GM23338 (cell line): ENCODE results near the gene SCNN1A. TPM values are rescaled to one million over a fixed set of nuclear protein-coding genes. Genes with fewer than 3 reads are reported as not detected.

Experiments
- ATAC-seq: fragments of 200-7000 bp; cut with Tn5 transposase; 3 replicates; pipeline ENCODE4 v1.9.1; 2020
- DNase-seq: peaks from one replicate; pipeline ENCODE4 v3.0.0-alpha.2; 2015; ENCODE audit warnings: low spot score
- H2AFZ ChIP-seq: fragments of 200-600 bp; sonication (generic); 2 replicates; pipeline ENCODE4 v1.8.0; 2016; ENCODE audit warnings: antibody characterized with exemption, mild to moderate bottlenecking, moderate library complexity
- H3F3A ChIP-seq: fragments of 200-600 bp; sonication (generic); replicated peaks from 2 replicates; pipeline ENCODE4 v1.8.0; 2017; ENCODE audit warnings: antibody characterized with exemption, mixed run types, low read depth
- H3K27ac ChIP-seq: fragments of 200-600 bp; sonication (generic); 2 replicates; pipeline ENCODE4 v1.6.1; 2016; ENCODE audit warnings: low read depth
- H3K27me3 ChIP-seq: fragments of 200-600 bp; sonication (generic); 2 replicates; pipeline ENCODE4 v1.8.0; 2016; ENCODE audit warnings: mild to moderate bottlenecking, mixed run types, moderate library complexity; ENCODE audit not compliant: insufficient read depth
- H3K36me3 ChIP-seq: fragments of 200-600 bp; sonication (generic); 2 replicates; pipeline ENCODE4 v1.8.0; 2016; ENCODE audit warnings: mild to moderate bottlenecking; ENCODE audit not compliant: insufficient read depth
- H3K4me1 ChIP-seq: fragments of 200-600 bp; sonication (generic); 2 replicates; pipeline ENCODE4 v1.8.0; 2016; ENCODE audit warnings: mild to moderate bottlenecking, moderate library complexity; ENCODE audit not compliant: insufficient read depth
- H3K4me2 ChIP-seq: fragments of 200-600 bp; sonication (generic); 2 replicates; pipeline ENCODE4 v1.7.1; 2017; ENCODE audit warnings: mixed run types
- H3K4me3 ChIP-seq: fragments of 200-600 bp; sonication (generic); 2 replicates; pipeline ENCODE4 v1.6.1; 2016; ENCODE audit warnings: mixed run types
- H3K79me2 ChIP-seq: fragments of 200-600 bp; sonication (generic); replicated peaks from 2 replicates; pipeline ENCODE4 v1.8.0; 2017; ENCODE audit warnings: mild to moderate bottlenecking; ENCODE audit not compliant: insufficient read depth
- H3K9me2 ChIP-seq: fragments of 200-600 bp; sonication (generic); 2 replicates; pipeline ENCODE4 v1.8.0; 2017; ENCODE audit not compliant: insufficient read depth
- H4K20me1 ChIP-seq: fragments of 200-600 bp; sonication (generic); replicated peaks from 2 replicates; pipeline ENCODE4 v1.8.0; 2017; ENCODE audit warnings: mild to moderate bottlenecking; ENCODE audit not compliant: insufficient read depth
- H3K27ac Mint-ChIP-seq: 2 replicates; pipeline ENCODE4 v1.8.0; 2020; ENCODE audit warnings: inconsistent platforms, mild to moderate bottlenecking, moderate library complexity, mixed read lengths
- H3K27me3 Mint-ChIP-seq: 3 replicates; pipeline ENCODE4 v1.8.0; 2022; ENCODE audit warnings: low read depth, mild to moderate bottlenecking, moderate library complexity, mixed read lengths, inconsistent platforms; ENCODE audit not compliant: insufficient read depth, poor library complexity
- H3K36me3 Mint-ChIP-seq: 3 replicates; pipeline ENCODE4 v1.8.0; 2021; ENCODE audit warnings: low read depth, mild to moderate bottlenecking, inconsistent platforms, moderate library complexity, mixed read lengths
- H3K4me1 Mint-ChIP-seq: 3 replicates; pipeline ENCODE4 v1.8.0; 2020; ENCODE audit warnings: mild to moderate bottlenecking, inconsistent platforms, mixed read lengths
- H3K4me3 Mint-ChIP-seq: 3 replicates; pipeline ENCODE4 v1.8.0; 2021; ENCODE audit warnings: moderate library complexity, mild to moderate bottlenecking, inconsistent platforms, mixed read lengths
- H3K9me3 Mint-ChIP-seq: 3 replicates; pipeline ENCODE4 v1.8.0; 2020; ENCODE audit warnings: moderate library complexity, mild to moderate bottlenecking, inconsistent platforms, mixed read lengths
- CREB1 ChIP-seq: fragments of 250-450 bp; sonication (Bioruptor Pico); IDR thresholded peaks from 2 replicates; pipeline ENCODE4 v1.5.0; 2020; ENCODE audit warnings: low read depth, mild to moderate bottlenecking, moderate library complexity
- EZH2 ChIP-seq: fragments of 200-600 bp; sonication (generic); IDR thresholded peaks from one replicate; pipeline ENCODE4 v1.8.0; 2017; ENCODE audit warnings: antibody characterized with exemption, mild to moderate bottlenecking, low read depth; ENCODE audit not compliant: unreplicated experiment
- EZH2phosphoT487 ChIP-seq: fragments of 200-600 bp; sonication (generic); IDR thresholded peaks from one replicate; pipeline ENCODE4 v1.8.1; 2018; ENCODE audit warnings: antibody characterized with exemption; ENCODE audit not compliant: unreplicated experiment
- JUNB ChIP-seq: IDR thresholded peaks from one replicate; pipeline ENCODE4 v1.6.1; 2016; ENCODE audit warnings: antibody characterized with exemption; ENCODE audit not compliant: unreplicated experiment
- NANOG ChIP-seq: IDR thresholded peaks from 2 replicates; pipeline ENCODE4 v1.6.1; 2016; ENCODE audit warnings: antibody characterized with exemption, borderline replicate concordance
- POLR2AphosphoS5 ChIP-seq: IDR thresholded peaks from 2 replicates; pipeline ENCODE4 v1.6.1; 2016; ENCODE audit warnings: antibody characterized with exemption, low read depth
- STAT1 ChIP-seq: IDR thresholded peaks from one replicate; pipeline ENCODE4 v1.6.1; 2016; ENCODE audit warnings: antibody characterized with exemption; ENCODE audit not compliant: unreplicated experiment
- ZNF114 ChIP-seq: fragments of 250-450 bp; sonication (Bioruptor Pico); IDR thresholded peaks from 2 replicates; pipeline ENCODE4 v1.5.0; 2020; ENCODE audit warnings: mild to moderate bottlenecking, moderate library complexity
- ZNF331 ChIP-seq: fragments of 250-450 bp; sonication (Bioruptor Pico); IDR thresholded peaks from 2 replicates; pipeline ENCODE4 v1.5.0; 2020; ENCODE audit warnings: low read depth, mild to moderate bottlenecking, moderate library complexity
- polyA plus RNA-seq: library from polyadenylated mRNA; unstranded; fragments of >200 nt; fragmentation: Nextera tagmentation; extraction: Ambion mirVana; gene quantifications from 2 replicates; pipeline ENCODE4 v1.2.1, GENCODE V29; 2016
- total RNA-seq: library from RNA; depleted of rRNA; stranded (reverse); fragments of >200 nt; shearing (Covaris generic); gene quantifications from 2 replicates; pipeline ENCODE4 v1.2.3, GENCODE V29; 2014
- TF ChIP-seq, protein P1 (sequence below): IDR thresholded peaks from 2 replicates; pipeline ENCODE4 v1.6.1; 2016; ENCODE audit warnings: antibody characterized with exemption
- TF ChIP-seq, protein P2 (sequence below): IDR thresholded peaks from one replicate; pipeline ENCODE4 v1.6.1; 2018; ENCODE audit warnings: antibody characterized with exemption; ENCODE audit not compliant: unreplicated experiment
- TF ChIP-seq, protein P3 (sequence below), 2 experiments: fragments of 200-600 bp in 1 of 2; sonication (generic) in 1 of 2; conservative IDR thresholded peaks; 2 replicates each; pipeline versions ENCODE4 v1.5.1 to v1.6.1; 2016 to 2017; ENCODE audit warnings: antibody characterized with exemption in 2 of 2, low read depth in 2 of 2, mild to moderate bottlenecking in 2 of 2, moderate library complexity in 1 of 2
- TF ChIP-seq, protein P4 (sequence below): fragments of 250-450 bp; sonication (Bioruptor Pico); IDR thresholded peaks from 2 replicates; pipeline ENCODE4 v1.5.0; 2020; ENCODE audit warnings: mild to moderate bottlenecking, moderate library complexity

The SCNN1A gene
- total and polyA plus RNA-seq, 2 experiments from 2014 or later = 37.1 to 125 TPM

DNA sequence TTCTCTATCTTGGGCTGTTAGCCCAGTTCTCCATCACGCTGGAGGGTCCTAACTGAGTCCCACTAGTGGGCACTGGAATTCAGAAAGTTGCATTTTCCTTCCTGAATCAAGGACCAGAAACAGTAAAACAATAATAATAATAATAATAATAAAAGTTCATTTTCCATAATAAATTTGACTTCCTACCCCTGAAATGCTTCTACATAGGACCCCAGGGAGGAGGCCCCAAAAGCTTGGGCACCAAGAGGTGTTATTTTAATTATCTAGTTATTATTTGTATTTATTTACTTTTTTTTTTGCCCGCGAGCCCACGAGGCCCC is 12.4 kb downstream of the SCNN1A start:
- Mint-ChIP-seq H3K4me1 (peaks cover 14% of the 10 kb centered on the region), H3K27me3 (peaks cover 7% of the 10 kb centered on the region), H3K4me3 (no peak overlapping the region), H3K36me3 (peaks cover 63% of the 10 kb centered on the region), H3K27ac (no peak overlapping the region), H3K9me3 (no peaks in the 10 kb centered on the region)
- H3K27me3 ChIP-seq = no peaks in the 10 kb centered on the region
- H3K36me3 ChIP-seq = no peaks in the 10 kb centered on the region
- H4K20me1 ChIP-seq = peaks cover 24% of the 10 kb centered on the region
- peaks cover 3% of the 10 kb centered on the region; the same call in 1 of the 2 replicates for H3K4me1 ChIP-seq
- peak overlapping the region; percentile 82 for H3K4me3 ChIP-seq
- H3F3A ChIP-seq = 0 out of 2 replicates have a peak, but pooled peaks cover 9% of the 10 kb centered on the region
- peaks cover 46% of the 10 kb centered on the region for H3K79me2 ChIP-seq
- H3K9me2 ChIP-seq = no peaks in the 10 kb centered on the region
- peak overlapping the region; percentile 93 for H3K4me2 ChIP-seq
- ATAC-seq = no peak
- TF ChIP-seq, protein P1, sequence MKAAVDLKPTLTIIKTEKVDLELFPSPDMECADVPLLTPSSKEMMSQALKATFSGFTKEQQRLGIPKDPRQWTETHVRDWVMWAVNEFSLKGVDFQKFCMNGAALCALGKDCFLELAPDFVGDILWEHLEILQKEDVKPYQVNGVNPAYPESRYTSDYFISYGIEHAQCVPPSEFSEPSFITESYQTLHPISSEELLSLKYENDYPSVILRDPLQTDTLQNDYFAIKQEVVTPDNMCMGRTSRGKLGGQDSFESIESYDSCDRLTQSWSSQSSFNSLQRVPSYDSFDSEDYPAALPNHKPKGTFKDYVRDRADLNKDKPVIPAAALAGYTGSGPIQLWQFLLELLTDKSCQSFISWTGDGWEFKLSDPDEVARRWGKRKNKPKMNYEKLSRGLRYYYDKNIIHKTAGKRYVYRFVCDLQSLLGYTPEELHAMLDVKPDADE = no peak
- TF ChIP-seq STAT1 (no peak), EZH2phosphoT487 (no peak), ZNF331 (no peak), NANOG (no peak), ZNF114 (no peak), EZH2 (no peak), JUNB (no peak), CREB1 (CRISPR knock-in tag) (no peak), POLR2AphosphoS5 (no peak)
- TF ChIP-seq, protein P2, sequence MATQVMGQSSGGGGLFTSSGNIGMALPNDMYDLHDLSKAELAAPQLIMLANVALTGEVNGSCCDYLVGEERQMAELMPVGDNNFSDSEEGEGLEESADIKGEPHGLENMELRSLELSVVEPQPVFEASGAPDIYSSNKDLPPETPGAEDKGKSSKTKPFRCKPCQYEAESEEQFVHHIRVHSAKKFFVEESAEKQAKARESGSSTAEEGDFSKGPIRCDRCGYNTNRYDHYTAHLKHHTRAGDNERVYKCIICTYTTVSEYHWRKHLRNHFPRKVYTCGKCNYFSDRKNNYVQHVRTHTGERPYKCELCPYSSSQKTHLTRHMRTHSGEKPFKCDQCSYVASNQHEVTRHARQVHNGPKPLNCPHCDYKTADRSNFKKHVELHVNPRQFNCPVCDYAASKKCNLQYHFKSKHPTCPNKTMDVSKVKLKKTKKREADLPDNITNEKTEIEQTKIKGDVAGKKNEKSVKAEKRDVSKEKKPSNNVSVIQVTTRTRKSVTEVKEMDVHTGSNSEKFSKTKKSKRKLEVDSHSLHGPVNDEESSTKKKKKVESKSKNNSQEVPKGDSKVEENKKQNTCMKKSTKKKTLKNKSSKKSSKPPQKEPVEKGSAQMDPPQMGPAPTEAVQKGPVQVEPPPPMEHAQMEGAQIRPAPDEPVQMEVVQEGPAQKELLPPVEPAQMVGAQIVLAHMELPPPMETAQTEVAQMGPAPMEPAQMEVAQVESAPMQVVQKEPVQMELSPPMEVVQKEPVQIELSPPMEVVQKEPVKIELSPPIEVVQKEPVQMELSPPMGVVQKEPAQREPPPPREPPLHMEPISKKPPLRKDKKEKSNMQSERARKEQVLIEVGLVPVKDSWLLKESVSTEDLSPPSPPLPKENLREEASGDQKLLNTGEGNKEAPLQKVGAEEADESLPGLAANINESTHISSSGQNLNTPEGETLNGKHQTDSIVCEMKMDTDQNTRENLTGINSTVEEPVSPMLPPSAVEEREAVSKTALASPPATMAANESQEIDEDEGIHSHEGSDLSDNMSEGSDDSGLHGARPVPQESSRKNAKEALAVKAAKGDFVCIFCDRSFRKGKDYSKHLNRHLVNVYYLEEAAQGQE = no peak
- TF ChIP-seq, protein P3, sequence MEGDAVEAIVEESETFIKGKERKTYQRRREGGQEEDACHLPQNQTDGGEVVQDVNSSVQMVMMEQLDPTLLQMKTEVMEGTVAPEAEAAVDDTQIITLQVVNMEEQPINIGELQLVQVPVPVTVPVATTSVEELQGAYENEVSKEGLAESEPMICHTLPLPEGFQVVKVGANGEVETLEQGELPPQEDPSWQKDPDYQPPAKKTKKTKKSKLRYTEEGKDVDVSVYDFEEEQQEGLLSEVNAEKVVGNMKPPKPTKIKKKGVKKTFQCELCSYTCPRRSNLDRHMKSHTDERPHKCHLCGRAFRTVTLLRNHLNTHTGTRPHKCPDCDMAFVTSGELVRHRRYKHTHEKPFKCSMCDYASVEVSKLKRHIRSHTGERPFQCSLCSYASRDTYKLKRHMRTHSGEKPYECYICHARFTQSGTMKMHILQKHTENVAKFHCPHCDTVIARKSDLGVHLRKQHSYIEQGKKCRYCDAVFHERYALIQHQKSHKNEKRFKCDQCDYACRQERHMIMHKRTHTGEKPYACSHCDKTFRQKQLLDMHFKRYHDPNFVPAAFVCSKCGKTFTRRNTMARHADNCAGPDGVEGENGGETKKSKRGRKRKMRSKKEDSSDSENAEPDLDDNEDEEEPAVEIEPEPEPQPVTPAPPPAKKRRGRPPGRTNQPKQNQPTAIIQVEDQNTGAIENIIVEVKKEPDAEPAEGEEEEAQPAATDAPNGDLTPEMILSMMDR (conservative IDR thresholded peaks at IDR 0.05; ENCODE audit: low read depth in 2 of 2) = no peak
- TF ChIP-seq, protein P4, sequence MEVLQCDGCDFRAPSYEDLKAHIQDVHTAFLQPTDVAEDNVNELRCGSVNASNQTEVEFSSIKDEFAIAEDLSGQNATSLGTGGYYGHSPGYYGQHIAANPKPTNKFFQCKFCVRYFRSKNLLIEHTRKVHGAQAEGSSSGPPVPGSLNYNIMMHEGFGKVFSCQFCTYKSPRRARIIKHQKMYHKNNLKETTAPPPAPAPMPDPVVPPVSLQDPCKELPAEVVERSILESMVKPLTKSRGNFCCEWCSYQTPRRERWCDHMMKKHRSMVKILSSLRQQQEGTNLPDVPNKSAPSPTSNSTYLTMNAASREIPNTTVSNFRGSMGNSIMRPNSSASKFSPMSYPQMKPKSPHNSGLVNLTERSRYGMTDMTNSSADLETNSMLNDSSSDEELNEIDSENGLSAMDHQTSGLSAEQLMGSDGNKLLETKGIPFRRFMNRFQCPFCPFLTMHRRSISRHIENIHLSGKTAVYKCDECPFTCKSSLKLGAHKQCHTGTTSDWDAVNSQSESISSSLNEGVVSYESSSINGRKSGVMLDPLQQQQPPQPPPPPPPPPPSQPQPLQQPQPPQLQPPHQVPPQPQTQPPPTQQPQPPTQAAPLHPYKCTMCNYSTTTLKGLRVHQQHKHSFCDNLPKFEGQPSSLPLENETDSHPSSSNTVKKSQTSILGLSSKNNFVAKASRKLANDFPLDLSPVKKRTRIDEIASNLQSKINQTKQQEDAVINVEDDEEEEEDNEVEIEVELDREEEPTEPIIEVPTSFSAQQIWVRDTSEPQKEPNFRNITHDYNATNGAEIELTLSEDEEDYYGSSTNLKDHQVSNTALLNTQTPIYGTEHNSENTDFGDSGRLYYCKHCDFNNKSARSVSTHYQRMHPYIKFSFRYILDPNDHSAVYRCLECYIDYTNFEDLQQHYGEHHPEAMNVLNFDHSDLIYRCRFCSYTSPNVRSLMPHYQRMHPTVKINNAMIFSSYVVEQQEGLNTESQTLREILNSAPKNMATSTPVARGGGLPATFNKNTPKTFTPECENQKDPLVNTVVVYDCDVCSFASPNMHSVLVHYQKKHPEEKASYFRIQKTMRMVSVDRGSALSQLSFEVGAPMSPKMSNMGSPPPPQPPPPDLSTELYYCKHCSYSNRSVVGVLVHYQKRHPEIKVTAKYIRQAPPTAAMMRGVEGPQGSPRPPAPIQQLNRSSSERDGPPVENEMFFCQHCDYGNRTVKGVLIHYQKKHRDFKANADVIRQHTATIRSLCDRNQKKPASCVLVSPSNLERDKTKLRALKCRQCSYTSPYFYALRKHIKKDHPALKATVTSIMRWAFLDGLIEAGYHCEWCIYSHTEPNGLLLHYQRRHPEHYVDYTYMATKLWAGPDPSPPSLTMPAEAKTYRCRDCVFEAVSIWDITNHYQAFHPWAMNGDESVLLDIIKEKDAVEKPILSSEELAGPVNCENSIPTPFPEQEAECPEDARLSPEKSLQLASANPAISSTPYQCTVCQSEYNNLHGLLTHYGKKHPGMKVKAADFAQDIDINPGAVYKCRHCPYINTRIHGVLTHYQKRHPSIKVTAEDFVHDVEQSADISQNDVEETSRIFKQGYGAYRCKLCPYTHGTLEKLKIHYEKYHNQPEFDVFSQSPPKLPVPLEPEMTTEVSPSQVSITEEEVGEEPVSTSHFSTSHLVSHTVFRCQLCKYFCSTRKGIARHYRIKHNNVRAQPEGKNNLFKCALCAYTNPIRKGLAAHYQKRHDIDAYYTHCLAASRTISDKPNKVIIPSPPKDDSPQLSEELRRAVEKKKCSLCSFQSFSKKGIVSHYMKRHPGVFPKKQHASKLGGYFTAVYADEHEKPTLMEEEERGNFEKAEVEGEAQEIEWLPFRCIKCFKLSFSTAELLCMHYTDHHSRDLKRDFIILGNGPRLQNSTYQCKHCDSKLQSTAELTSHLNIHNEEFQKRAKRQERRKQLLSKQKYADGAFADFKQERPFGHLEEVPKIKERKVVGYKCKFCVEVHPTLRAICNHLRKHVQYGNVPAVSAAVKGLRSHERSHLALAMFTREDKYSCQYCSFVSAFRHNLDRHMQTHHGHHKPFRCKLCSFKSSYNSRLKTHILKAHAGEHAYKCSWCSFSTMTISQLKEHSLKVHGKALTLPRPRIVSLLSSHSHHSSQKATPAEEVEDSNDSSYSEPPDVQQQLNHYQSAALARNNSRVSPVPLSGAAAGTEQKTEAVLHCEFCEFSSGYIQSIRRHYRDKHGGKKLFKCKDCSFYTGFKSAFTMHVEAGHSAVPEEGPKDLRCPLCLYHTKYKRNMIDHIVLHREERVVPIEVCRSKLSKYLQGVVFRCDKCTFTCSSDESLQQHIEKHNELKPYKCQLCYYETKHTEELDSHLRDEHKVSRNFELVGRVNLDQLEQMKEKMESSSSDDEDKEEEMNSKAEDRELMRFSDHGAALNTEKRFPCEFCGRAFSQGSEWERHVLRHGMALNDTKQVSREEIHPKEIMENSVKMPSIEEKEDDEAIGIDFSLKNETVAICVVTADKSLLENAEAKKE (CRISPR knock-in tag) = no peak
- no peak overlapping the region for H2AFZ ChIP-seq
- no peak for DNase-seq
- H3K27ac ChIP-seq = no peak overlapping the region
